AG10803 (cell line): ENCODE measurements around the gene DEPP1.
A peak's percentile ranks its signal among the peaks of the same experiment; 100 is the strongest.

ENCODE experiments used
- DNase-seq: peaks from one replicate; pipeline ENCODE4 v3.0.0; 2010; ENCODE audit warnings: low read depth
- H3K4me3 ChIP-seq: 2 replicates; pipeline ENCODE4 v1.5.1; 2011; ENCODE audit warnings: mild to moderate bottlenecking, low read length, control low read depth
- CTCF ChIP-seq: conservative IDR thresholded peaks from 2 replicates; pipeline ENCODE4 v1.5.1; 2011; ENCODE audit warnings: mild to moderate bottlenecking, low read length, control low read depth, inconsistent platforms

DEPP1 gene

GRCh38 chr10:44938956-44939355, 39.7 kb downstream of the DEPP1 start:
- no peak for TF ChIP-seq CTCF
- no peak for DNase-seq
- H3K4me3 ChIP-seq: no peak overlapping the region

GRCh38 chr10:44937196-44938005, 41.2 kb downstream of the DEPP1 start:
- H3K4me3 ChIP-seq: no peak overlapping the region
- TF ChIP-seq CTCF: no peak
- peak; percentile 59 for DNase-seq

- DNase-seq: no peak
- TF ChIP-seq CTCF: no peak
- no peak overlapping the region for H3K4me3 ChIP-seq
Measured at GRCh38 chr10:44936314-44936975, 42.2 kb downstream of the DEPP1 start.

GRCh38 chr10:44935966-44936295, 42.7 kb downstream of the DEPP1 start:
- H3K4me3 ChIP-seq: no peak overlapping the region
- no peak for TF ChIP-seq CTCF
- no peak for DNase-seq

GRCh38 chr10:44935201-44935965, 43.2 kb downstream of the DEPP1 start:
- H3K4me3 ChIP-seq: no peak overlapping the region
- TF ChIP-seq CTCF: no peak
- peak; percentile 92 for DNase-seq

GRCh38 chr10:44934416-44935200, 44.0 kb downstream of the DEPP1 start:
- H3K4me3 ChIP-seq: no peak overlapping the region
- no peak for TF ChIP-seq CTCF
- DNase-seq: no peak
